COR-L47 (cell line): ENCODE results near the gene BRCA1.
"Not testable (repeated sequence)": the region's sequence is repeated elsewhere in the genome, so short reads cannot be mapped to it uniquely, and the experiment has no call there.

Experiments used
- DNase-seq: peaks from one replicate; lab custom pipeline; 2025; lab: John Stamatoyannopoulos, UW

BRCA1 gene

DNA sequence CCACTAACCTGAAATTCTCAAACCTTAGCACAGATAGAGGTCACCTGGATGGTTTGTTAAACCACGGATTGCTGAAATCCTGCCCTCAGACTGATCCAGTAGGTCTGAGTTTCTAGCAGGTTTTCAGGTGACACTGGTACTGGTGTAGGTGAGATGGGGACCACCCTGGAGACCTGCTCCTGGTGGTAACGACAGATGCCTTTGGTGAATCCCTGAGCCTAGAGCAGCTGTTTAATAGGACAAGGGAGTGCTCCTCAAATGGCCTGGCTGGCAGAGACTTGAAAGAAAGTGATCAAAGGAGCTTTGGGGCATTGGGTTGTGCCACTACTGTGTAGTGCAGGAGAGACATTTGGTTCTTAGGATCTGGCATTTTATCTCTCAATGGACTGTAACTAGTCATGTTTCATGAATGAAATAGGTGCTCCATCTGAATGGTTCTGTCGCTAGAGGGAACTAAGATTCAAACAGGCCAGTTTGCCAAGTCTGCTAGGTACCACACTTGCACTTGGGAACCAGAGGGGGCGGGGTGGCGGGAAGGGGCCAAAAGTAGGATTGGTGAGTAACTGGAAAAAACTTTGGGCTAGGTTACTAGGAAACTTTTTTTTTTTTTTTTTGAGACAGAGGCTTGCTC, 121.5 kb downstream of the BRCA1 start:
- DNase-seq, result no peak

DNA sequence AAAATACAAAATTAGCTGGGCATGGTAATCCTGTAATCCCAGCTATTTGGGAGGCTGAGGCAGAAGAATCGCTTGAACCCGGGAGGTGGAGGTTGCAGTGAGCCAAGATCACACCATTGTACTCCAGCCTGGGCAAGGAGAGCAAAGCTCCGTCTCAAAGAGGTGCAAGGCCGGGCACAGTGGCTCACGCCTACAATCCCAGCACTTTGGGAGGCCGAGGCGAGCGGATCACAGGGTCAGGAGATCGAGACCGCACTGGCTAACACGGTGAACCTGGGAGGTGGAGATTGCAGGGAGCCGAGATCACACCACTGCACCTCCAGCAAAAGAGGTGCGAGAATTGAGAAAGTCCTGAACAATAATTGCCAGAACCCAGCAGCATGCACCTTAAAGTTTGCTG, 124.3 kb downstream of the BRCA1 start:
- not testable (repeated sequence) for DNase-seq

DNA sequence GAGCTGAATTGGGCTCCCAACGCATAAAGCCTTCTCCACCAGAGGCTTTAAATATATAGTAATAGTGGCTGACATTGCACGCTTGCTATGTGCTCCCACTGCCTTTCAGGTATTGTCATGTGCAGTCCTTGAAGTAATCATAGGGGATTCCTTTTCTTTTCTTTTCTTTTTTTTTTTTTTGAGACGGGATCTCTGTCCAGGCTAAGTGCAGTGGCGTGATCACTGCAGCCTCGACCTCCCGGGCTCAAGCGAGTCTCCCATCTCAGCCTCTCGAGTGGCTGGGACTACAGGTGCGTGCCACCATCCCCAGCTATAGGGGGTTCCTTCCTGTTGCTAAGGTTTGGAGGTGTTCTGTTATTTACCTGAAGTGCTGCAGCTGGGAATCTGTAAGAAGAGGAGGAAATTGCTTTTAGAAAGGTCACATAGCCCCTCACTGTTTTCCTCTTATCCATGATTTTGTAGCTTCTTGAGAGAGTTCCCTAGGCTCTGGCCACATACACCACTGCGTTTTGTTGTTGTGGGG, 126.1 kb downstream of the BRCA1 start:
- DNase-seq, result no peak

DNA sequence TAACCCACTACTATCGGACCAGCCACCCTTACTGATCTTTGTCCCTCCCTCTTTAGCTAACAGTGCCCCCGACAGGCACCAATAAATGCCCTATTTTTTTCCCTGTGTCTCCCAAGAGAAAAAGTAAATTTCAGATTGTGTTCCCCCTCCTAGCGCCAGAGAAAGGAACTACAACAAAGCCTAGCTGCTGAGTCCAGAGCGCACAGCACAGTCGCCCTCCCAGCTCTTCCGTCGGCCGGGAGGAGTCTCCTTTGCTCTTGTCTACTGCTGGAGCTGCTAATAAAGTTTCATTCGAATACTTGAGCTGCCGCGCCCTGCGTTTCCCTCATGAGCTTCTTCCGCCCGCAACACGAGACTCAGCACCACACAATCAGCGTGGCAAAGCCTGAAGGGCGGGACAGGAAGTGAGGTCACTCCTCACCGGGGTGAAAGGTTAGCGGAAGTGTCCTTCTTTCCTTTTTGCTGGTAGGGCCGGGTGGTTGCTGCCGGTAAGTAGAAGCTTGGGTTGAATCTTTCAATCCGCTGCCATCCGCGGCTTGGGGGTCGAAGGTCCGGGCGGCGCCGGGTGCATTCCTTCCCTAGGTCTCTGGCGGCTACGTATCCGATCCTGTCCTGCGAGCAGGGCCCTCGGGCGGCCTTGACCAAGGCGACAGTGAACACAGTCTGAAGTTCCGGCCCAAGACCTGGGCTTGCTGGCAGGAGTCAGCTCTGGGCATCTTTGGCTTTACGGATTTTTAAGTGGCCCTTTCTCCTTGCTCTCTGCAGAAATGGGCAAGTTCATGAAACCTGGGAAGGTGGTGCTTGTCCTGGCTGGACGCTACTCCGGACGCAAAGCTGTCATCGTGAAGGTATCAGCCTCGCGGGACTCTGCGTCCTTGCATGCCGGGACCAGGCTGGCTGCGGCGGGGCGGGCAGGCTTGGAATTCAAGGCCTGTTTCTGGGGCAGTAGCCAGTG, 126.9 kb downstream of the BRCA1 start, which contains the start of gene RPL27:
Gene RPL27 (plus strand): TSS at position 436 of the 955 bp plus-strand sequence. CDS start 332 bp downstream, at position 768.
- DNase-seq, result peak; percentile 99

DNA sequence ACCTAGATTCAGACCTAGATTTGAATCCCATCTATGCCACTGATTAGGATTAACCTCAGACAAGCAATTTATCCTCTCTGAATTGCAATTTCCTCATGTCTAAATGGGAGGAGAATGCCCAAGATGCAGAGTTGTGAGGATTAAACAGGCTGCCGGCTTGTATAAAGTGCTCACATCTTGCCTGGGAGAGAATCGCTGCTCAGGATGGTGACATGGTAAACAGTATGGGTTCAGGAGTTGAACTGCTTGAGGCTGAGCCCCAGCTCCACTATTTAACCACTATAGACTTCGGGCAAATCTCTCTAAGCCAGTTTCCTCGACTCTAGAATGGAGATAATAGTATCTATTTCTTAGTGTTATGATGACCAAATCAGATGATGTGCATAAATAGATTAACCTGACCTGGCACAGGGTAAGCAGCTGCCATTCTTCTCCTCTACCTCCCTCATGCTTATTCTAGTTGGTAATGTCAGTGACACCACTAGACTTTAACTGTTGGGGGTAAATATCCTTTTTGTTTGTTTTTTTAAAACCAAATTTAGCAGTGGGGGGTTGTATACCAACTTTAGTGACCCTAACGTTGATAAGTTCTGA, 127.7 kb downstream of the BRCA1 start:
- no peak for DNase-seq
